Measurements from ENCODE around the gene ULBP3. TPM values are rescaled to one million over a fixed set of nuclear protein-coding genes. Genes with fewer than 3 reads are reported as not detected.
"Not testable (repeated sequence)": the region's sequence is repeated elsewhere in the genome, so short reads cannot be mapped to it uniquely, and the experiment has no call there.

The ULBP3 gene
- total RNA-seq, 2 donors from 2014 or later: 1.1 TPM

DNA sequence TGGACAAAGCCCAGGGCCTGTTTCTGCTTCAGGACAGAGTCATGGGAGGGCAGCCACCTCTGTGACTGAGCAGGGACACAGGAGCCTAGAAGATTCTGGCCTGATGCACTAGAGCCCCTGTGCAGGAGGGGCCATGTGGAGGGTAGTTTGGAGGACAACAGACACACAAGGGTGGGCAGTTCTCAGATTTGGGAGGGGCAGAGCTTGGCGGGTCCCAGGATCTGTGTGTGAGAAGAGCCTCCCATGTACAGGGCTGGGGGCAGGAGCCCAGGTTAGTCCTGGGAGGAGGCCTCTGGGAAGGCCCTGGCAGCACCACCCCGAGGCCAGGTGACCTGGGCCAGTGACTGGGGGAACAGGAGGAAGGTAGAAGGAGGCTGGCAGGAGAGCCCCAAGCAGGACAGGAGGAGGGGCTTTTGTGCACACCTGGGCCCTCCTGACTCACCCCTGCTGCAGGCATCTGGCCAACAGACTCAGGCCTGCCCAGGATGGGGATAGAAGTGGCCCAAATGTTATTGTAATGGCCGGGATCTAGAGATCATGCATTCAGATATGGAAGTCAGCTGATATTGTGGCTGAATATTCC is 1.4 kb upstream of the ULBP3 start:
- Mint-ChIP-seq H3K9me3 (no peaks in the 10 kb centered on the region), H3K27ac (no peak overlapping the region), H3K4me1 (ENCODE audit: low read depth) (peaks cover 33% of the 10 kb centered on the region), H3K36me3 (ENCODE audit: insufficient read depth in 2 of 2) (no peaks in the 10 kb centered on the region), H3K4me3 (no peak overlapping the region), H3K27me3 (ENCODE audit: low read depth) (peaks cover 35% of the 10 kb centered on the region)
- ATAC-seq (replicated peaks in 1 of 2) (no peak), DNase-seq (no peak)

DNA sequence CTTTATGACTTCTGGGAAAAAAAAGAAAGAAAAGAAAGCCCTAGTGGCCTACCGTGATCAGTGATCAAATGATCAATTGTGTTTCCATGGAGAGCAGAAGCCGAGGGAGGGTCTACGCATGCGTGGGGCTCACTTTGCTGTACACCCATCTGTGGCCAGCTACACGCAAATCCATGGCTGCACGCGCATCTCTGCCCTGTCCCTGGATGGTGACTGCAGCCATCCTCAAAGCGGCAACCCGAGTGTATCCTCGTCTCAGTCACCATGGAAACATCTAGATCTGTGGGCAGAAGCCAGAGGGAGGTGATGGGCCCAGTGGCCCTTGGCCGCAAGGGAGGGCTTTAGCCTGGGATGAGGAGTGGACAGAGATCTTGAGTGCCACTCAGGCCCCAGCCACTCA is 785 bp upstream of the ULBP3 start:
- Mint-ChIP-seq H3K36me3 (ENCODE audit: insufficient read depth in 2 of 2) (no peaks in the 10 kb centered on the region), H3K27me3 (ENCODE audit: low read depth) (peaks cover 29% of the 10 kb centered on the region), H3K27ac (no peak overlapping the region), H3K4me1 (ENCODE audit: low read depth) (peaks cover 33% of the 10 kb centered on the region), H3K9me3 (no peaks in the 10 kb centered on the region), H3K4me3 (peak overlapping the region in 1 of 2 donors; percentile 38)
- ATAC-seq (replicated peaks in 1 of 2) (no peak), DNase-seq (no peak)

DNA sequence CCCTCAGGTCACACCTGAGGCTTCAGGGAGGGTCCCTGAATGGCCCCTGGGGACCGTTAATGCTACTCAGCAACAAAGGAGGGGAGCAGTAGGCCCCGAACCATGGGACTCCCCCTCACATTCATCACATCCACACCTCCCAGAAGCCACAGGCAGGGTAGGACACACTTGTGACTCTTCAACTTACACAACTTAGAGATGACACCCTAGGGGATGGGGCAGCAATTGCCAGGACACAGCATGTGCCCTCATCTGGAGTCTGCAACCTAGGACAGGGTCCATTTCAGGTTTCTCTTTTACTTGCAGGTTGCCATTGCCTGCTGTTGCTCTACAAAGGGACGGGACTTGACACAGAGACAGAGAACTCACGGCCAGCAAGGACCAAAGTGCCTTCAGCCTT is 770 bp downstream of the ULBP3 start:
- DNase-seq (peak in 1 of 2 donors; percentile 21), ATAC-seq (replicated peaks in 1 of 2) (peak in 1 of 2 donors; percentile 16)
- Mint-ChIP-seq H3K4me1 (ENCODE audit: low read depth) (peaks cover 33% of the 10 kb centered on the region), H3K9me3 (no peaks in the 10 kb centered on the region), H3K27ac (no peak overlapping the region), H3K4me3 (peak overlapping the region; percentile 79 to 83), H3K27me3 (ENCODE audit: low read depth) (peaks cover 18% of the 10 kb centered on the region), H3K36me3 (ENCODE audit: insufficient read depth in 2 of 2) (no peaks in the 10 kb centered on the region)

DNA sequence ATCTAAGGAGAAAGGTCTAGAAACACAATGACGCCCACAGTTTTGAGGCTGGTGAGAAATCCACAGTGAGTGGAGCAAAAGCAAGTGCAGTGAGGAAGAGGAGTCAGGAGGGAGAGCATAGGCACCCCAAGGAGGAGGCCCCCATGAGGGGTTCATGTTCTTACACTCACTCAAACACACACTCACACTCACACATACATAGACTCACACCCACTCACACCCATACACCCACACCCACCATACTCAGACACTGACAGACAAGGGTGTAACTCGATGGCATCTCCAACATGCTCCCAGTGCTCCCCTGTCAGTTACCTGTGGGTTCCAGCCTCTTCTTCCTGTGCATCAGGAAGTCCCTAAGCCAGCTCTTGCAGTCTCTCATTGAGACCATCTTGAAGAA is 3.8 kb downstream of the ULBP3 start:
- no peak for DNase-seq
- Mint-ChIP-seq H3K27ac (no peak overlapping the region), H3K4me3 (no peak overlapping the region), H3K27me3 (ENCODE audit: low read depth) (peaks cover 11% of the 10 kb centered on the region), H3K36me3 (ENCODE audit: insufficient read depth in 2 of 2) (no peaks in the 10 kb centered on the region), H3K9me3 (no peaks in the 10 kb centered on the region), H3K4me1 (ENCODE audit: low read depth) (peaks cover 23% of the 10 kb centered on the region)
- ATAC-seq (replicated peaks in 1 of 2): no peak

DNA sequence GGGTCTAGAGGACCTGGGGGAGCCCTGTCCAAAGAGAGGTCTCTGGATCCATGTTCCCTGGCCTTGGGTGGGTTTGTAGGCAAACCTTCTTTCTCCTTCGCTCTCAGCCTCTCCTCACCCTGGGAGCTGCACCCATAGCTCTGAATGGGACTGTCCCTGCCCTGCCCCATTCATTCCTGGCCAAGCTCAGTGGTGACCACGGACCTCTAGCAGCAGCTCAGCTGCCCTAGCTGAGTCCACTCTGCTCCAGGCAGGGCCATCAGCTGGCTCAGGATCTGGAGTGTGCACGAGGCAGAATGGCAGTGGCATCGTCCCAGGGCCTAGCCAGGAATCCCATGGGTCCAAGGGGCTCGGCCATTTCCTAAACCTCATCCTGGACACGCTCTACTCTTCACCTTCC is 5.3 kb downstream of the ULBP3 start:
- no peak overlapping the region for H3K4me3 Mint-ChIP-seq
- H3K27me3 Mint-ChIP-seq (ENCODE audit: low read depth): peaks cover 19% of the 10 kb centered on the region
- no peak overlapping the region for H3K27ac Mint-ChIP-seq
- no peaks in the 10 kb centered on the region for H3K9me3 Mint-ChIP-seq
- ATAC-seq (replicated peaks in 1 of 2) (no peak), DNase-seq (no peak)
- no peaks in the 10 kb centered on the region for H3K36me3 Mint-ChIP-seq (ENCODE audit: insufficient read depth in 2 of 2)
- H3K4me1 Mint-ChIP-seq (ENCODE audit: low read depth): peaks cover 17% of the 10 kb centered on the region

DNA sequence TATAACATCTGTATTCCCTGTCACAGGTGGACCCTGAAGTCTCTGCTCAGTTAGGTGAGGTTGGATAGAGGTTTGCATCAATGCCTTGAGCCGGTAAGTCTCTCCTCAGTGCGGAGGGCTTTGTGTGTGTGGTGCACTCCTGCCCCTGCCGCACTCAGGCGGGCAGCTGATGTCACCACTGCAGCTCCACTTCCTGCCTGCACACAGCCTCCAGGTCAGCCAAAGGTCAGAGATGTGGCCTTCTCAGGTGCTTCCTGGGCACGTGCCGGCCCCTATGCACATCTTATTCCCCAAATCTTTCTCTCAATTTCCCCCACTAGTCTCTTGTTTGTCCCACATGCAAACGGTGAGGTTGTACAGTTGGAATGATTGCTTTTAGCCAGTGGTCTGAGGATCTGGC is 8.9 kb downstream of the ULBP3 start:
- H3K4me3 Mint-ChIP-seq; H3K36me3 Mint-ChIP-seq (ENCODE audit: insufficient read depth in 2 of 2); H3K27ac Mint-ChIP-seq; H3K9me3 Mint-ChIP-seq: not testable (repeated sequence)
- ATAC-seq (replicated peaks in 1 of 2): peak; percentile 74 to 94
- peaks cover 10% of the 10 kb centered on the region for H3K4me1 Mint-ChIP-seq (ENCODE audit: low read depth)
- H3K27me3 Mint-ChIP-seq (ENCODE audit: low read depth): peaks cover 42% of the 10 kb centered on the region
- DNase-seq: peak in 1 of 2 donors; percentile 21

DNA sequence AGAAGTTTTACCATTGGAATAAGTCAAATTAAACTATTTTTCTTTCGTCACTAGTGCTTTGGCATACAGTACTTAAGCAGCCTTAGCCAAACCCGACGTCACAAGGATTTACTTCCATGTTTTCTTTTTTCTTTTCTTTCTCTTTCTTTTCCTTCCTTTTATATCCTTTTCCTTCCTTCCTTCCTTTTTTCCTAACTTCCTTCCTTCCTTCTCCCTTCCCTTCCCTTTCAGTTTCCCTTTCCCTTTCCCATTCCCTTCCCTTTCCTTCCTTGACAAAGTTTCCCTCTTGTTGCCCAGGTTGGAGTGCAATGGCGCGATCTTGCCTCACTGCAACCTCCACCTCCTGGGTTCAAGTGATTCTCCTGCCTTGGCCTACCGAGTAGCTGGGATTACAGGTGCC is 9.9 kb downstream of the ULBP3 start:
- ATAC-seq (replicated peaks in 1 of 2): no peak

DNA sequence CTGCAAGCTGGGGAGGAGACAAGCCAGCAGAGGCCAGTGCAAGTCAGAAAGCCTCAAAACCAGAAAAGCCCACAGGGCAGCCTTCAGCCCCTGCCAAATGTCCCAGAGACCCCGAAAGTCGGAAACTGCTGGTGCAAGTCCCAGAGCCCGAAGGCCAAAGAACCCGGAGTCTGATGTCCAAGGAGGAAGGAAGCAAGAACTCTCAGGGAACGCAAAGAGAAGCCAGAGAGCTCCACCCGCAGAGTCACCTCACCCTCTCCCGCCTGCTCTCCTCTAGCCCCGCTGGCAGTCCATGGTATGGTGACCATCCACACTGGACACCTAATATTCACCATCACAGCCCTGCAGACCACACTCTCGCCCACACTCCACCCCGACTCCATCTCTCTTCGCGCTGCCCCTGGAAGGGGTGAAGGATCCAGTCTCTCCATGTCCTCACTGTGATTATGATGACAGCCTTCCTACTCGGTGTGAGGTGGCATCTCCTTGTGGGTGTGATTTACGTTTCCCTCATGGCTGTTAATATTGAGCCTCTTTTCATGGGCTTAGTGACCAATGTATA is 10.6 kb downstream of the ULBP3 start:
- no peak overlapping the region for H3K4me3 Mint-ChIP-seq
- no peaks in the 10 kb centered on the region for H3K9me3 Mint-ChIP-seq
- peaks cover 56% of the 10 kb centered on the region for H3K27me3 Mint-ChIP-seq (ENCODE audit: low read depth)
- DNase-seq (no peak), ATAC-seq (replicated peaks in 1 of 2) (no peak)
- H3K36me3 Mint-ChIP-seq (ENCODE audit: insufficient read depth in 2 of 2): no peaks in the 10 kb centered on the region
- peaks cover 10% of the 10 kb centered on the region for H3K4me1 Mint-ChIP-seq (ENCODE audit: low read depth)
- H3K27ac Mint-ChIP-seq: no peak overlapping the region

More for the DNA sequence above, 9.9 kb downstream of the ULBP3 start:
- no peak overlapping the region for H3K4me3 Mint-ChIP-seq
- peaks cover 51% of the 10 kb centered on the region for H3K27me3 Mint-ChIP-seq (ENCODE audit: low read depth)
- DNase-seq: no peak
- no peak overlapping the region for H3K27ac Mint-ChIP-seq
- H3K9me3 Mint-ChIP-seq: no peaks in the 10 kb centered on the region
- no peaks in the 10 kb centered on the region for H3K36me3 Mint-ChIP-seq (ENCODE audit: insufficient read depth in 2 of 2)
- H3K4me1 Mint-ChIP-seq (ENCODE audit: low read depth): peaks cover 10% of the 10 kb centered on the region

DNA sequence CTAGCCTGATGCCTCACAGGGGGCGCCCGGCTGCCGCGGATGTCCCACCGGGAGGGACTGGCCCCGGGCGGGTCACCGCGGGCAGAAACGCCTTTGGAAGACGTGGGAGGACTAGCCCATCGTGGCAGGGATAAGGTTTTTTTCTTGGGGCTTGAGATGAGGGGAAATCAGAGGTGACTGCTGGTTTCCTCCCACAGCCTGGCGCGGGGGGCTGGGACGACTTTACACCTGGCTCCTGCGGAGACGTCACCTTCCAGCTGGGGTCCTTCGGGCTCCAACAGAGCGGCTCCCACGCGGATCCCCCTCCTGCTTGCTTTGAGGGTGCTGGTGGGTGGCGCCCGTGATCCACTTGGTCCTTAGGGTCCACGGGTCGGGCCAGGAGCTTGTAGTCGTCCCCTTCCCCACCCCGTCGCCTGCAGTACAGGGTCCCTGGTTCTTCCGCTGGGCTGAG is 11.4 kb downstream of the ULBP3 start:
- Mint-ChIP-seq H3K27me3 (ENCODE audit: low read depth) (peaks cover 64% of the 10 kb centered on the region), H3K9me3 (no peaks in the 10 kb centered on the region)
- no peak for ATAC-seq (replicated peaks in 1 of 2)

DNA sequence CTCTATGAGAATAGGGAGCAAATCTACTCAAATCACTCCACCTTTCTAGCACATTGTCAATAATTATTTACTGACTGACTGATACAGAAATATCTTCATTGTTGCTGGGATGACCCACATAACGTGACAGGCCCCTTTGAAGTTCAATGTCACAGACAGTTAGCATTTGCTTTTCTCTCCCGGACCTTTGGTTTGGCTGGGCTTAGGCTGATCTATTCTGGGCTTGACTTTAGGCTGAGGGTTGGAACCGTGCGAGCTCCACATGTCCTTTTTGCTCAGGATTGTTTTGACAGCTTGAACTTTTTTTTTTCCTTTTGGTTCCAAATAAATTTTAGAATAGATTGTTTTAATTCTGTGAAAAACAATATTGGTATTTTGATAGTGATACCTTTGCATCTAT is 12.0 kb downstream of the ULBP3 start:
- DNase-seq (no peak), ATAC-seq (replicated peaks in 1 of 2) (no peak)
- peaks cover 10% of the 10 kb centered on the region for H3K4me1 Mint-ChIP-seq (ENCODE audit: low read depth)
- H3K36me3 Mint-ChIP-seq (ENCODE audit: insufficient read depth in 2 of 2): no peaks in the 10 kb centered on the region
- no peak overlapping the region for H3K27ac Mint-ChIP-seq
- H3K9me3 Mint-ChIP-seq: no peaks in the 10 kb centered on the region
- peaks cover 70% of the 10 kb centered on the region for H3K27me3 Mint-ChIP-seq (ENCODE audit: low read depth)
- H3K4me3 Mint-ChIP-seq: no peak overlapping the region

More for the DNA sequence above, 11.4 kb downstream of the ULBP3 start:
- no peaks in the 10 kb centered on the region for H3K36me3 Mint-ChIP-seq (ENCODE audit: insufficient read depth in 2 of 2)
- H3K27ac Mint-ChIP-seq: no peak overlapping the region
- DNase-seq: no peak
- H3K4me3 Mint-ChIP-seq: no peak overlapping the region
- peaks cover 10% of the 10 kb centered on the region for H3K4me1 Mint-ChIP-seq (ENCODE audit: low read depth)

DNA sequence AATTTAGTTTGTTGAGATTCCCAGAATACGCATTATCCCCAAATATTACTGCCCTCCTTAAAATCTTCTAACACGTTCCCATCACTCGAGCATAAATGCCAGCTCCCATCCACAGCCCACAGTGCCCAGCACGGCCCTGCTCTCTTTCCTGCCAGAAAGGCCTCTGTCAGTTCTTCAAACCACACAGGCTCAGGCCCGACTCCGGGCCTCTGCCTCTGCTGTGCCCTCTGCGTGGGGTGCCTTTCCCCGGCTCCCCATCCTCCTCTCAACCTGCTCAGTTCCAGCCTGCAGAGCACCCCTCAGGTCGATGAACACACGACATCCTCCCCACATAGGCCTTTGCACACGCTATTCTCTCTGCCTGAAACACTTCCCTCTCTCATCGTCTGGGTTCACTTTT is 12.8 kb downstream of the ULBP3 start:
- H3K27ac Mint-ChIP-seq: no peak overlapping the region
- H3K9me3 Mint-ChIP-seq: no peaks in the 10 kb centered on the region
- no peak for ATAC-seq (replicated peaks in 1 of 2)
- no peak overlapping the region for H3K4me3 Mint-ChIP-seq
- no peaks in the 10 kb centered on the region for H3K36me3 Mint-ChIP-seq (ENCODE audit: insufficient read depth in 2 of 2)
- no peak for DNase-seq
- H3K4me1 Mint-ChIP-seq (ENCODE audit: low read depth): peaks cover 10% of the 10 kb centered on the region
- peaks cover 75% of the 10 kb centered on the region for H3K27me3 Mint-ChIP-seq (ENCODE audit: low read depth)

DNA sequence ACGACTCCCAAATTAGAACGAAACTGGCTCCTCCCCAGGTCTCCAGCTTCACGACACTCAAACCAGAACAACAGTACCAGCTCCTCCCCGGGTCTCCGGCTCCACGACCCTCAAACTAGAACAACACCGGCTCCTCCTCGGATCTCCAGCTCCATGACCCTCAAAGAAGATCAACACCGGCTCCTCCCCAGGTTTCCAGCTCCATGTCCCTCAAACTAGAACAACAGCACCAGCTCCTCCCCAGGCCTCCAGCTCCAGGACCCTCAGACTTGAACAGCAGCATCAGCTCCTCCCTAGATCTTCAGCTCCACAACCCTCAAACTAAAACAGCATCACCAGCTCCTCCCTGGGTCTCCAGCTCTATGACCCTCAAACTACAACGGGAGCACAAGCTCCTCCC is 13.8 kb downstream of the ULBP3 start:
- DNase-seq: no peak
- H3K27me3 Mint-ChIP-seq (ENCODE audit: low read depth): peaks cover 80% of the 10 kb centered on the region
- no peaks in the 10 kb centered on the region for H3K9me3 Mint-ChIP-seq
- H3K36me3 Mint-ChIP-seq (ENCODE audit: insufficient read depth in 2 of 2): no peaks in the 10 kb centered on the region
- no peak for ATAC-seq (replicated peaks in 1 of 2)
- H3K4me3 Mint-ChIP-seq: no peak overlapping the region
- no peak overlapping the region for H3K27ac Mint-ChIP-seq
- peaks cover 7% of the 10 kb centered on the region for H3K4me1 Mint-ChIP-seq (ENCODE audit: low read depth)

DNA sequence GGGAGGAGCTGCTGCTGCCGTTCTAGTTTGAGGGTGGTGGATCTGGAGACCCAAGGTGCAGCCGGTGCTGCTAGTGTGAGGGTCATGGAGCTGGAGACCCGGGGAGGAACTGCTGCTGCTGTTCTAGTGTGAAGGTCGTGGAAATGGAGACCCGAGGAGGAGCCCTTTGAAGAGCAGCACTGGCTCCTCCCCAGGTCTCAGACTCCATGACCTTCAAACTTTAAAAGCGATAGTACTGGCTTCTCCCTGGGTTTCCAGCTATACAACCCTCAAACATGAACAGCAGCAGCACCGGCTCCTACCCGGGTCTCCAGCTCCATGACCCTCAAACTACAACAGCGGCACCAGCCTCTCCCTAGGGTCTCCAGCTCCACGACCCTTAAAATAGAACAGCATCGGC is 15.5 kb downstream of the ULBP3 start:
- no peak overlapping the region for H3K4me3 Mint-ChIP-seq
- H3K36me3 Mint-ChIP-seq (ENCODE audit: insufficient read depth in 2 of 2): no peaks in the 10 kb centered on the region
- no peaks in the 10 kb centered on the region for H3K4me1 Mint-ChIP-seq (ENCODE audit: low read depth)
- ATAC-seq (replicated peaks in 1 of 2) (no peak), DNase-seq (no peak)
- peaks cover 66% of the 10 kb centered on the region for H3K27me3 Mint-ChIP-seq (ENCODE audit: low read depth)
- no peak overlapping the region for H3K27ac Mint-ChIP-seq
- H3K9me3 Mint-ChIP-seq: no peaks in the 10 kb centered on the region

DNA sequence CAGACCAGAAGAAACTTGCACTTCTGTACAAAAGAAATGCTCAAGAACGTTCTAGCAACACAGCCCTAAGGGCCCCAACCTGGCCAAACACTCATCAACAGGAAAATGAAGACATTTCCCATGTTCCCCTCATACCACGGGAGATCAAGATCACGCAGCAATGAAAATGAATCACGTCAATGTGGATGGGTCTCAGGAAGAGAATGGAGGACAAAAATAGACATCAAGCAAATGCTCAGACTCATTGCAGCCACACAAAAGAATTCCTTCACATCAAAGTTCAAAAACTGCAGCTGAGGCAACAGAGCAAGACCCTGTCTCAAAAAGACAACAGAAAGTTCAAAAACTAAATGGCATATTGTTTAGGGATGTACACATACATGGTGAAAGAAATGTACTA is 18.1 kb downstream of the ULBP3 start:
- H3K27ac Mint-ChIP-seq: no peak overlapping the region
- ATAC-seq (replicated peaks in 1 of 2): no peak
- H3K27me3 Mint-ChIP-seq (ENCODE audit: low read depth): peaks cover 73% of the 10 kb centered on the region
- H3K36me3 Mint-ChIP-seq (ENCODE audit: insufficient read depth in 2 of 2): no peaks in the 10 kb centered on the region
- H3K4me1 Mint-ChIP-seq (ENCODE audit: low read depth): no peaks in the 10 kb centered on the region
- no peaks in the 10 kb centered on the region for H3K9me3 Mint-ChIP-seq
- no peak for DNase-seq
- no peak overlapping the region for H3K4me3 Mint-ChIP-seq
